NCI-H460 (cell line): ENCODE data around the gene DTNBP1. TPM values are rescaled to one million over a fixed set of nuclear protein-coding genes. Genes with fewer than 3 reads are reported as not detected.

Experiments used
- DNase-seq: peaks from one replicate; pipeline ENCODE4 v3.0.0-alpha.2; 2016; ENCODE audit warnings: low read depth; ENCODE audit errors: extremely low read depth
- total RNA-seq: library from RNA; depleted of rRNA; stranded (reverse); fragments of >200 nt; shearing (Covaris generic); gene quantifications from 2 replicates; pipeline ENCODE4 v1.2.3, GENCODE V29; 2014

DTNBP1 gene
- total RNA-seq, 1 experiment from 2014 or later, result 0.67 TPM

DNA sequence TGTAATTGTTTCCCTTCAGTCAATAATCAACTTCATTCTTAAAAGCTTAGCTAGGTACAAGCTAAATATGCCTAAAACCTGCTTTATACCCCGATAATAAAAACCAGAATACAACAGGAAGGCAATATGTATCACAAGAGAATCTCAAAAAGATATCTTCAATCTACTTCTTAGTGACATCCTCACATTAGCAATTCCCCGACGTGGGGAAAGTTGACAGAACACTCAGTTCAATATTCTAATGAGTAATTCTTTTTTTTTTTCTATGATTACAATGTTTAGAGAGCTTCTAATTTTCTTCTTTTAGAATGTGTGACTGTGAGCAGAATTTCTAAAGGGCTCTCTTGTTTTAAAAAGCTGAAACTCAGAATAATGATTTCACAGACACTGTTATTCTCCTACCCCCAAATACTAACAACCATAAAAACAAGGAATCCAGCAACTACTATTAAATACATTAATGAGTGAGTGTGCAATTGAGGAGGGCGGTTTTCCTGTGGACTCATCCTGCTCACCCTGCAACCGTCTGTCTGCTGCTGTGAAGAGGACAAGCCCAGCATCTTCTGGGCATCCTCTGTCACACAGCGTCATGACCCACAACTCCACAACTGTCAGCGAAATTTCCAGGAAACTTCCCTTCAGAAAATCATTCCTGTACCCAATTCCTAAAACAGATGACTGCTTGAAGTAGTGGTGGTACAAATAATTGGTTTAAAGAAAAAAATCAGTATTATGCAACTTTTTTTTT, 68.1 kb downstream of the DTNBP1 start:
- DNase-seq, result no peak

DNA sequence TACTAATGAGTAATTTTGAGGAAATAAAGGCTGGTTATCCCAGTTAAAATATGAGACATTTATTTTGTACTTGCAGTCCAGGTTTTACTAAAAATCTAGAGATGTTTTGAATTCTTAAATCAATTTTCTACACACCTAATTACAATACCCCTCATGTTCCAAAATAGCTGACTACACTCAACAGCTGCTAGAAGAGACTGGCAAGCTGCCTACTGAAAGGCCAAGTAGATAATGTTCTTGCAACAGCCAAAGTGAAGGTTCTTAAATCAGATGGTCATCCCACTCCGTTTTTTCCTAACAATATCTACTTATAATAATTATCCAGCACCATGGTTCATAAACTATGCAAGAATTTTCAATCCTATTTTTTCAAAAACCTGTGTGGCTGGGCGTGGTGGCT, 69.0 kb downstream of the DTNBP1 start:
- DNase-seq, result no peak

DNA sequence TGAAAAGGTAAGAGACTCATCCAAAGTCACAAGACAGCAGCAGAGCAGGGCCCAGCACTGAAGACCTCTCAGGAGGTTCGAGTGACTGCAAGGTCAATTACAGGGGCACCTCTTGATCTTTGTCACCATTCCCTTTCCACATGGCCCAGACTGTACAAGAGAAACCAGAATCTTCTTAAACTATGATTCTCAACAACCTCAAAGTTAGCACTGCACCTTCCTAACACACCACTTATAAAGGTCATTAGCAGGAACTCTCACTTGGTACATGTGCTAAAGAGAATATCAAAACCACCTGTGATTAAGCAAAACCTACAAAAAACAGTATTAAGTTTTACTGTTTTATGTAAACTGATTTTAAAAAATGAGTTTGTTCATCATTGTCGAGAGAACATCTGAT, 70.2 kb downstream of the DTNBP1 start:
- no peak for DNase-seq

- no peak for DNase-seq
Observed at GRCh38 chr6:15588971-15589634, 73.7 kb downstream of the DTNBP1 start.

GRCh38 chr6:15586503-15586902, 76.3 kb downstream of the DTNBP1 start:
- no peak for DNase-seq

DNA sequence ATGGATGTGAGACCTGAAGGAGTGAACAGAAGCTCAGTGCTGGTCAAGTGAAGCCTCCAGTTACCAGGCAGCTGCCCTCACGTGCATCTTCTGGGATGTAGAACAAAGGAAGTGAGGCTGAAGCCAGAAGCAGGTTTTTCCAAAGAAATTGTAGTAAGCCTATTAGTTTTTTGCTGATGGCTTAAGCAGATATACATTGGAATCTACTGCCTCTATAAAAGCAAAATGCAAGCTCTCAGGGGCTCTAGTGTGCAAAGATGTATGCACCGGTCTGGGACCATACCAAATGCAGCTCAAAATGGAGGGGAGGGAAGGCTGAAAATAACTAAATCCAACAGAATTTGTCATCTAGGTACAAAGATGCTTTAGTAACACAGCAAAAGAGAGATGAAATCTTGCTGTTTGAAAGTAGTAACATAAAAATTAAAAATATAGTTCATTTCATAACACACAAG, 77.0 kb downstream of the DTNBP1 start:
- DNase-seq, result no peak

GRCh38 chr6:15582499-15582898, 80.3 kb downstream of the DTNBP1 start:
- DNase-seq, result no peak

DNA sequence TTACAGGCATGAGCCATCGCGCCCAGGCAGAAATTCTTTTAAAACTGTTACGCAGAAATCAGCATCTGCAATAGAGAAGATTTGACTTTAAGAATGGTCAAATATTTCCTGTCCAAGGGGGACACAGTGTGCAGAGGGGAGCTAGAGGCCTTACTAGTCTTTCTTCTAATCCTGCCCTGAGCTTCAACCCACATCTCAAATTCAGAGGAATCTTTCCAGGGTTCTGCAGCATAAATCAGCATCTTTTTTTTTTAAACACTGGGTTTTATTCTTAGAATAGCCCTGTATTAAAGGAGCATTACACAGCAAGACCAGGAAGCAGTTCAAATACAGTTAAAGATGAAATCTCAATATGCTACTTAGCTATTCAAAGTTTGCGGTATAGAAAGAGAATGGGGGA, 81.1 kb downstream of the DTNBP1 start:
- DNase-seq, result no peak

GRCh38 chr6:15580326-15580725, 82.5 kb downstream of the DTNBP1 start:
- DNase-seq, result no peak

DNA sequence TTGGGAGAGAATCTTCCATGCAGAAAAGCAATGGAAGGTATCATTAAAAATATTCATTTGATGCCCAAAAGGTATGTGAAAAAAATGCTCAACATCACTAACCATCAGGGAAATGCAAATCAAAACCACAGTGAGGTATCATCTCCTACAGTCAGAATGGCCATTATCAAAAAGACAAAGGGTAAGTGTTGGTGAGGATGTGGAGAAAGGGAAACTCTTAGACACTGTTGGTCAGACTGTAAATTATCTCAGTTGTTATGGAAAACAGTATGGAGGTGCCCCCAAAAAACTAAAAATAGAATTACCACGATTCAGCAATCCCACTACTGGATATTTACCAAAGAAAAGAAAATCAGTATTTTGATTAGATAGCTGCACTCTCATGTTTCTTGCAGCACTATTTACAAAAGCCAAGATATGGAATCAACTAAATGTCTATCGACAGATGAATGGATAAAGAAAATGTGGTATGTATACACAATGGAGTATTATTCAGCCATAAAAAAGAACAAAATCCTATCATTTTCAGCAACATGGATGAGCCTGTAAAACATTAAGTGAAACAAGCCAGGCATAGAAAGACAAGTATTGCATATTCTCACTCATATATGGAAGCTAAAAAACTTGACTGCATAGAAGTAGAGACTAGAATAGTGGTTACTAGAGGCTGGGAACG, 84.0 kb downstream of the DTNBP1 start:
- no peak for DNase-seq

GRCh38 chr6:15577550-15578171, 85.2 kb downstream of the DTNBP1 start:
- DNase-seq, result no peak

DNA sequence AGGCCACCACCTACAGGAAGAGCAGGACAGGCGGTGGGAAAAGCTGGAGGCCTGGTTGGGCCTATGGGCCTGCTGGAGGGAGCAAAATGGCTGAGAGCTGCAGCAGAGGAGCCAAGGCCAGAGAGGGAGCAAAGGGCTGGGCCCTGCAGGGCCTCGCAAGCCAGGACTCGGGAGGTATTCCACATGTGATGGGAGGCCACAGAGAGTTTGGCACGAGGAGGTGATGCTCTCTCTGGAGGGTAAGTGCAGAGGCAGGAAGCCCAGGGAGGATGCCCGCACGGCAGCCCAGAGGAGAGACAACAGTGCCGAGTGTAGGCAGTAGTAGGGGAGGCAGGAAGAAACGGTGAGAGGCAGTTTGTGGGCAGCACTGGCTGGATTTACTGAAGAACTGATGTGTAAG, 85.7 kb downstream of the DTNBP1 start:
- DNase-seq, result no peak

GRCh38 chr6:15575357-15576033, 87.3 kb downstream of the DTNBP1 start:
- DNase-seq, result no peak

DNA sequence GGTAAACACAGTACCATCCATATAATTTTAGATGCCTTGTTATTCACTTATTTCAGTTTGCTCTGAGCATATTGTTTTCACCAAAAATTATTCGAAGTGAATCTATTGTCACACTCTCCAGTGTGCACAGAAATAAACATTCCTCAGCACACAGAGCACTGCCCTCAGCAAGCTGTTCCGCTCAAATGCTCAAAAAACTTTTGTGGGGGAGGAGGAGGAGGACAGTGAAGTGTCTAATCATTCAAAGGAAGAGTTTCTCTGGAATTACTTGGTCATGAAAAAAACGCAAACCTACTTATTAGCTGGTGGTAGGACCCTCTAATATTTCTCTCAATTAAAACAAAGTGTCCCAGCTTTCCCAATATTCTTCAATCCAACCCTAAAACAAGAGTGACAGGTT, 88.3 kb downstream of the DTNBP1 start:
- DNase-seq, result no peak

DNA sequence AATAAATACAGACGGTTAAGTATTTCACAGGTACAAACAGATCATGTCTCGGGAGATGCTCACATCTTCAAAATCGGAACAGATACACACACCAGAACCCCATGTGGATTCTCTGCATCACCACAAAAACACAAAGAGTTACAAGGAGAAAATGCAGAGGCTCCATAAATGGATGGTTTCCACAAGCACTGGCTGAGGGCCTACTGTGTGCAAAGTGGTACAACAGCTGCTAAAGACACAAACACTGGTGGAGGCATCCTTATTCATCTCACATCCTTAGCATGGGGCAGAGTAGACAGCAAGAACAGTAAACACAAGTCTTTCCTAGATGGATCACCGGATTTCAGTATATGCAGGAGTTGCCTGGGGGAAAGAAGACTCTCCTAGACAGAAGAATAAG, 88.8 kb downstream of the DTNBP1 start:
- no peak for DNase-seq

DNA sequence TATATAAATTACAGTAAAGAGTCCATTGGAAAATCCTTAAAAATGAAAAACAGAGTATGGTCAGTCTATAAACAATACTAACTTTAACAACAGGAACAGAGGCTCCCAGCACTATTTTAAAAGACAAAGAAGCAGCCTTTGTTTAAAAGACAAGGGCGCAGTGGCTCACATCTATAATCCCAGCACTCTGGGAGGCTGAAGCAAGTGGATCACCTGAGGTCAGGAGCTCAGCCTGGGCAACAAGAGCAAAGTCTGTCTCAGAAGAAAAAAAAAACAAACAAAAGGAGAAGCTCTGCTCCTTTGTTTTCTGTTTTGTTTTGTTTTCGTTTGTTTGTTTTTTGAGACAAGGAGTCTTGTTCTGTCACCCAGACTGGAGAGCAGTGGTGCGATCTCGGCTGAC, 89.4 kb downstream of the DTNBP1 start:
- no peak for DNase-seq

- DNase-seq, result no peak
Observed at GRCh38 chr6:15572296-15573016, 90.4 kb downstream of the DTNBP1 start.

DNA sequence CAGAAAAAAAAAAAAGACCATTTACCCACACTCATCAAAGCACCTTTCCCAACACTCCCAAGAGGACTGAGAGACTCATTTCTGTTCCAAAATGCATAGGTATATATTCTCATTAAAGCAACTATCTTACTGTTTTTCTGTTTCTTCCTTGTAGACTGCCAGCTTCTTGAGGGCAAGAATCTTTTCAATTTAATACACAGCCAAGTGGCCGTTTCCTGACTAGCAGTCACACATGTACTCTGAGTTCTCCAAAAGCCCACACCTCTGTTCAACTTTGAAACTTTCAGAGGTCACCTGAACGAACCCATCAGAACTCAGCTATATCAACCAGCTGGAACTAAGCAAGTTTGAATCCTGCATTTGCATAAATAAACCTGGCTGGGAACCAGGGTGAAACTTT, 92.7 kb downstream of the DTNBP1 start:
- no peak for DNase-seq

GRCh38 chr6:15569035-15569995, 93.5 kb downstream of the DTNBP1 start:
- no peak for DNase-seq
